ENCODE measurements around the gene ANO10. TPM values are rescaled to one million over a fixed set of nuclear protein-coding genes. Genes with fewer than 3 reads are reported as not detected.
A peak's percentile ranks its signal among the peaks of the same experiment; 100 is the strongest.

ANO10 gene
- total RNA-seq, 4 donors from 2014 or later, result 28.2 to 36.9 (median 31.6) TPM

GRCh38 chr3:43331381-43331780 lies 290.4 kb downstream of the ANO10 start:
- H3K27ac ChIP-seq, result no peak overlapping the region
- no peak for DNase-seq (ENCODE audit: low spot score in 2 of 2)
- peaks cover 29% of the 10 kb centered on the region for H3K36me3 ChIP-seq
- 73% methylated on average over 4 of the region's 4 CpGs for WGBS
- H3K9me3 ChIP-seq, result peaks cover 5% of the 10 kb centered on the region
- H3K27me3 ChIP-seq, result no peaks in the 10 kb centered on the region
- TF ChIP-seq CTCF (IDR thresholded peaks at IDR 0.05), result no peak
- H3K4me1 ChIP-seq, result peaks cover 19% of the 10 kb centered on the region
- no peak overlapping the region for H3K4me3 ChIP-seq

GRCh38 chr3:43330981-43331380 lies 290.8 kb downstream of the ANO10 start:
- TF ChIP-seq EP300 (IDR thresholded peaks at IDR 0.05) (no peak), POLR2AphosphoS5 (IDR thresholded peaks at IDR 0.05) (no peak), CTCF (IDR thresholded peaks at IDR 0.05) (no peak), POLR2A (IDR thresholded peaks at IDR 0.05) (no peak)
- peaks cover 3% of the 10 kb centered on the region for H3K9me3 ChIP-seq
- H3K4me1 ChIP-seq, result peaks cover 23% of the 10 kb centered on the region
- peaks cover 25% of the 10 kb centered on the region for H3K36me3 ChIP-seq
- DNase-seq (ENCODE audit: low spot score in 2 of 2), result no peak
- H3K27me3 ChIP-seq, result no peaks in the 10 kb centered on the region
- WGBS, result 51% methylated on average over 1 of the region's 1 CpG
- H3K27ac ChIP-seq, result no peak overlapping the region
- H3K4me3 ChIP-seq, result no peak overlapping the region

- Histone ChIP-seq H3K4me3 (no peak overlapping the region), H3K4me1 (peaks cover 36% of the 10 kb centered on the region), H3K9me3 (no peaks in the 10 kb centered on the region), H3K27ac (no peak overlapping the region), H3K27me3 (no peaks in the 10 kb centered on the region), H3K36me3 (peaks cover 2% of the 10 kb centered on the region)
- DNase-seq (ENCODE audit: low spot score in 2 of 2), result no peak
- TF ChIP-seq POLR2A (IDR thresholded peaks at IDR 0.05) (no peak), POLR2AphosphoS5 (IDR thresholded peaks at IDR 0.05) (no peak), EP300 (IDR thresholded peaks at IDR 0.05) (no peak), CTCF (IDR thresholded peaks at IDR 0.05) (no peak)
These were observed 293.2 kb downstream of the ANO10 start for GRCh38 chr3:43328653-43329052.

GRCh38 chr3:43327582-43327979 lies 294.2 kb downstream of the ANO10 start:
- Histone ChIP-seq H3K9me3 (no peaks in the 10 kb centered on the region), H3K36me3 (no peaks in the 10 kb centered on the region), H3K4me1 (peaks cover 36% of the 10 kb centered on the region), H3K27me3 (no peaks in the 10 kb centered on the region), H3K4me3 (no peak overlapping the region), H3K27ac (no peak overlapping the region)
- DNase-seq (ENCODE audit: low spot score in 2 of 2), result no peak
- TF ChIP-seq EP300 (IDR thresholded peaks at IDR 0.05), result no peak
- no peak for TF ChIP-seq POLR2AphosphoS5 (IDR thresholded peaks at IDR 0.05)
- no peak for TF ChIP-seq POLR2A (IDR thresholded peaks at IDR 0.05)

GRCh38 chr3:43326891-43327581 lies 294.8 kb downstream of the ANO10 start:
- Histone ChIP-seq H3K27ac (peak overlapping the region; percentile 5), H3K4me1 (peaks cover 36% of the 10 kb centered on the region), H3K9me3 (no peaks in the 10 kb centered on the region), H3K4me3 (no peak overlapping the region), H3K27me3 (no peaks in the 10 kb centered on the region), H3K36me3 (no peaks in the 10 kb centered on the region)
- 28% methylated on average over 3 of the region's 3 CpGs for WGBS
- TF ChIP-seq POLR2AphosphoS5 (IDR thresholded peaks at IDR 0.05) (no peak), EP300 (IDR thresholded peaks at IDR 0.05) (no peak), POLR2A (IDR thresholded peaks at IDR 0.05) (no peak), CTCF (IDR thresholded peaks at IDR 0.05) (no peak)
- DNase-seq (ENCODE audit: low spot score in 2 of 2), result no peak

GRCh38 chr3:43323541-43323940 lies 298.3 kb downstream of the ANO10 start:
- Histone ChIP-seq H3K9me3 (no peaks in the 10 kb centered on the region), H3K4me1 (peaks cover 39% of the 10 kb centered on the region), H3K4me3 (no peak overlapping the region), H3K27ac (no peak overlapping the region), H3K27me3 (no peaks in the 10 kb centered on the region), H3K36me3 (no peaks in the 10 kb centered on the region)
- no peak for TF ChIP-seq POLR2AphosphoS5 (IDR thresholded peaks at IDR 0.05)
- no peak for TF ChIP-seq CTCF (IDR thresholded peaks at IDR 0.05)
- no peak for TF ChIP-seq EP300 (IDR thresholded peaks at IDR 0.05)
- TF ChIP-seq POLR2A (IDR thresholded peaks at IDR 0.05), result no peak
- no peak for DNase-seq (ENCODE audit: low spot score in 2 of 2)
- 96% methylated on average over 1 of the region's 1 CpG for WGBS

Data from suprapubic skin (tissue), 4 donors.